Gastrocnemius medialis (tissue), 4 donors: ENCODE data around the gene EP400.

Source experiments
- POLR2A ChIP-seq, 2 donors: fragments of 450-650 bp; IDR thresholded peaks; one replicate each; pipeline ENCODE4 v1.6.1; 2017; ENCODE audit warnings: antibody characterized with exemption in 2 of 2, mild to moderate bottlenecking in 2 of 2, moderate library complexity in 2 of 2
- TF ChIP-seq, protein P1 (sequence below), 5 experiments: fragments of 450-650 bp in 3 of 5; fragments of 200-600 bp in 2 of 5; sonication (generic) in 2 of 5; IDR thresholded peaks in 4 of 5; conservative IDR thresholded peaks in 1 of 5; 1 replicate in 4 of 5; 2 replicates in 1 of 5; pipeline ENCODE4 v1.5.1; 2016 to 2019; ENCODE audit warnings: antibody characterized with exemption in 5 of 5, mild to moderate bottlenecking in 3 of 5, moderate library complexity in 3 of 5

DNA sequence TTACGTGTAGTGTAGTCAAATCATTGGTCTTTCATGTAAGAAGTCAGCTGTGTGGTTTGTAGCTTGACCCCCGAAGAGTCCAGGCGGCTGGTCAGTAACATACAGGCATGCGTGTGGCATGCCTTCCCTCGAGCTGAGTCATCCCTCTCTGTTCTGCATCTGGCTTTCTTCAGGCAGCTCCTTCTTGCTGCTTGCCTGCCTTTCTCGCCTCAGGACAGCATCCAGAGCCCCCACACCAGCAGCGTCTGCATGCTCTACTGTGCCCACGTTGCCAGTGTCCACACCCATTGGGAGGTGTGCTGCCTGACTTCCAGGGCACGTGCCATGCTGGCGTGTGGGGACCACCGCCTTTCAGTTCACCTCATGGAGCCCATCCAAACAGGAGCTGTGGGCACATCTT is 96.8 kb downstream of the EP400 start:
- TF ChIP-seq, protein P1, sequence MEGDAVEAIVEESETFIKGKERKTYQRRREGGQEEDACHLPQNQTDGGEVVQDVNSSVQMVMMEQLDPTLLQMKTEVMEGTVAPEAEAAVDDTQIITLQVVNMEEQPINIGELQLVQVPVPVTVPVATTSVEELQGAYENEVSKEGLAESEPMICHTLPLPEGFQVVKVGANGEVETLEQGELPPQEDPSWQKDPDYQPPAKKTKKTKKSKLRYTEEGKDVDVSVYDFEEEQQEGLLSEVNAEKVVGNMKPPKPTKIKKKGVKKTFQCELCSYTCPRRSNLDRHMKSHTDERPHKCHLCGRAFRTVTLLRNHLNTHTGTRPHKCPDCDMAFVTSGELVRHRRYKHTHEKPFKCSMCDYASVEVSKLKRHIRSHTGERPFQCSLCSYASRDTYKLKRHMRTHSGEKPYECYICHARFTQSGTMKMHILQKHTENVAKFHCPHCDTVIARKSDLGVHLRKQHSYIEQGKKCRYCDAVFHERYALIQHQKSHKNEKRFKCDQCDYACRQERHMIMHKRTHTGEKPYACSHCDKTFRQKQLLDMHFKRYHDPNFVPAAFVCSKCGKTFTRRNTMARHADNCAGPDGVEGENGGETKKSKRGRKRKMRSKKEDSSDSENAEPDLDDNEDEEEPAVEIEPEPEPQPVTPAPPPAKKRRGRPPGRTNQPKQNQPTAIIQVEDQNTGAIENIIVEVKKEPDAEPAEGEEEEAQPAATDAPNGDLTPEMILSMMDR (IDR thresholded peaks at IDR 0.05 in 4 of 5, conservative IDR thresholded peaks at IDR 0.05 in 1 of 5), result no peak
- no peak for TF ChIP-seq POLR2A (IDR thresholded peaks at IDR 0.05)
